AG09309 (cell line): ENCODE results near the gene ABAT.
"Not testable (repeated sequence)": the region's sequence is repeated elsewhere in the genome, so short reads cannot be mapped to it uniquely, and the experiment has no call there.

Experiments
- DNase-seq: peaks from one replicate; pipeline ENCODE4 v3.0.0-alpha.2; 2010; ENCODE audit warnings: low read depth
- H3K4me3 ChIP-seq: 2 replicates; pipeline ENCODE4 v1.5.1; 2011; ENCODE audit warnings: mild to moderate bottlenecking, low read depth, low read length, moderate library complexity; ENCODE audit not compliant: control insufficient read depth
- CTCF ChIP-seq: IDR thresholded peaks from 2 replicates; pipeline ENCODE4 v1.5.1; 2011; ENCODE audit warnings: mild to moderate bottlenecking, low read depth, low read length, inconsistent platforms; ENCODE audit not compliant: insufficient read depth, control insufficient read depth; ENCODE audit errors: missing control alignments

ABAT gene

GRCh38 chr16:8697965-8698364 lies 23.5 kb downstream of the ABAT start:
- DNase-seq: no peak
- no peak for TF ChIP-seq CTCF
- no peak overlapping the region for H3K4me3 ChIP-seq

GRCh38 chr16:8703693-8704092 lies 29.3 kb downstream of the ABAT start:
- no peak for DNase-seq
- H3K4me3 ChIP-seq: no peak overlapping the region
- no peak for TF ChIP-seq CTCF

- TF ChIP-seq CTCF: no peak
- H3K4me3 ChIP-seq: no peak overlapping the region
- DNase-seq: no peak
Measured at GRCh38 chr16:8704098-8704497, 29.7 kb downstream of the ABAT start.

- H3K4me3 ChIP-seq, DNase-seq: not testable (repeated sequence)
Measured at GRCh38 chr16:8705100-8705822, 30.8 kb downstream of the ABAT start.

GRCh38 chr16:8708536-8708935 lies 34.1 kb downstream of the ABAT start:
- DNase-seq: no peak
- no peak for TF ChIP-seq CTCF
- no peak overlapping the region for H3K4me3 ChIP-seq

- no peak for TF ChIP-seq CTCF
- DNase-seq: no peak
- no peak overlapping the region for H3K4me3 ChIP-seq
Measured at GRCh38 chr16:8712589-8713361, 38.4 kb downstream of the ABAT start.

- H3K4me3 ChIP-seq: no peak overlapping the region
- no peak for TF ChIP-seq CTCF
Measured at GRCh38 chr16:8713635-8714172, 39.3 kb downstream of the ABAT start.

More at GRCh38 chr16:8713635-8714172, 39.3 kb downstream of the ABAT start:
- no peak for DNase-seq
